A549 (cell line): ENCODE measurements around the gene KYNU.

Experiments
- CTCF ChIP-seq: fragments of >200 bp; sonication (Bioruptor Twin); formaldehyde crosslinking; IDR thresholded peaks from 3 replicates; pipeline ENCODE4 v1.5.1; 2016
- NR3C1 ChIP-seq: fragments of >200 bp; sonication (Bioruptor Twin); formaldehyde crosslinking; IDR thresholded peaks from 3 replicates; pipeline ENCODE4 v1.6.1; 2017
- POLR2A ChIP-seq: IDR thresholded peaks from 2 replicates; pipeline ENCODE4 v1.6.1; 2012; ENCODE audit warnings: mild to moderate bottlenecking, low read length
- RNF2 ChIP-seq: fragments of 200-600 bp; sonication (generic); IDR thresholded peaks from 2 replicates; pipeline ENCODE4 v1.6.1; 2016; ENCODE audit warnings: low read depth, mild to moderate bottlenecking, antibody characterized with exemption, moderate library complexity, borderline replicate concordance
- ZC3H11A ChIP-seq: fragments of 450-650 bp; IDR thresholded peaks from 2 replicates; pipeline ENCODE4 v1.6.1; 2014; ENCODE audit warnings: antibody characterized with exemption, mild to moderate bottlenecking
- TF ChIP-seq, protein P1 (sequence below): IDR thresholded peaks from 2 replicates; pipeline ENCODE4 v1.6.1; 2012

DNA sequence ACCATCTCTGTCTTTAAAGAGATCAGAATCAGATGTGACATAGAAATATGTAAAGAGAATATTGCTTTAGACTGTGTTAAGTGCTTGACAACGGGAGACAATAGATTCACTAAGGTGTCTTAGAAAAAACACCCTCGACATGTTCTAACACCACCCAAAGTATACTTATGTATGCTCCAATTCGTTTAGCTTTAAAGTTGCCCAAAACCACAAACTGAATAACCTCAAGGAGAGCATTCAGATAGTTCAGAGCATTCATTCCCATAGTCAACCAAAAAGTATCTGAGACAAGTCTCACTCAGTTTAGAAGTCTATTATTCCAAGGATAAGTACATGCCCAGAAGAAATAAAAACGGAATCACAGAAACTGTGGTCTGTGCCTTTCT, 96.4 kb downstream of the KYNU start:
- TF ChIP-seq POLR2A (no peak), CTCF (no peak), RNF2 (no peak), NR3C1 (no peak), ZC3H11A (no peak)
- TF ChIP-seq, protein P1, sequence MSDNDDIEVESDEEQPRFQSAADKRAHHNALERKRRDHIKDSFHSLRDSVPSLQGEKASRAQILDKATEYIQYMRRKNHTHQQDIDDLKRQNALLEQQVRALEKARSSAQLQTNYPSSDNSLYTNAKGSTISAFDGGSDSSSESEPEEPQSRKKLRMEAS, result no peak
